Mesothelial cell of epicardium (in vitro differentiated cells): ENCODE results near the gene RAB4A. TPM values are rescaled to one million over a fixed set of nuclear protein-coding genes. Genes with fewer than 3 reads are reported as not detected.

Experiments used
- DNase-seq, 2 experiments: peaks; one replicate each; pipeline ENCODE4 v3.0.0; 2021; ENCODE audit warnings: low spot score in 2 of 2; ENCODE audit not compliant: unreplicated experiment in 2 of 2
- H3K27ac Mint-ChIP-seq: 2 replicates; pipeline ENCODE4 v1.8.0; 2021; ENCODE audit warnings: mixed read lengths
- H3K27me3 Mint-ChIP-seq: 2 replicates; pipeline ENCODE4 v1.8.0; 2021; ENCODE audit warnings: low read depth, mixed read lengths
- H3K36me3 Mint-ChIP-seq: 2 replicates; pipeline ENCODE4 v1.8.0; 2021; ENCODE audit warnings: mixed read lengths
- H3K4me1 Mint-ChIP-seq: 2 replicates; pipeline ENCODE4 v1.8.0; 2021; ENCODE audit warnings: mixed read lengths
- H3K4me3 Mint-ChIP-seq: 2 replicates; pipeline ENCODE4 v1.8.0; 2021; ENCODE audit warnings: mild to moderate bottlenecking, moderate library complexity, mixed read lengths
- H3K9me3 Mint-ChIP-seq: 2 replicates; pipeline ENCODE4 v1.8.0; 2021; ENCODE audit warnings: mixed read lengths
- CTCF ChIP-seq: fragments of 200-600 bp; sonication (generic); IDR thresholded peaks from one replicate; pipeline ENCODE4 v1.5.0; 2021; ENCODE audit warnings: antibody characterized with exemption; ENCODE audit not compliant: unreplicated experiment
- total RNA-seq: library from RNA; stranded (reverse); gene quantifications from 3 replicates; pipeline ENCODE4 v1.2.1, GENCODE V29; 2021

Gene RAB4A
- total RNA-seq, 1 donor from 2014 or later: 59.8 TPM

GRCh38 chr1:229253151-229253974 is 17.5 kb upstream of the RAB4A start:
- TF ChIP-seq CTCF: no peak
- H3K4me3 Mint-ChIP-seq: peak overlapping the region; percentile 8
- peak overlapping the region; percentile 86 for H3K27ac Mint-ChIP-seq
- H3K9me3 Mint-ChIP-seq: no peaks in the 10 kb centered on the region
- peaks cover 25% of the 10 kb centered on the region for H3K4me1 Mint-ChIP-seq
- H3K36me3 Mint-ChIP-seq: no peaks in the 10 kb centered on the region
- DNase-seq: no peak
- no peaks in the 10 kb centered on the region for H3K27me3 Mint-ChIP-seq

- peaks cover 24% of the 10 kb centered on the region for H3K4me1 Mint-ChIP-seq
- H3K27ac Mint-ChIP-seq: no peak overlapping the region
- no peaks in the 10 kb centered on the region for H3K27me3 Mint-ChIP-seq
- no peak for DNase-seq
- H3K36me3 Mint-ChIP-seq: no peaks in the 10 kb centered on the region
- no peak overlapping the region for H3K4me3 Mint-ChIP-seq
- no peak for TF ChIP-seq CTCF
- H3K9me3 Mint-ChIP-seq: no peaks in the 10 kb centered on the region
These were observed 15.9 kb upstream of the RAB4A start for GRCh38 chr1:229254910-229255541.

- Mint-ChIP-seq H3K9me3 (no peaks in the 10 kb centered on the region), H3K27ac (no peak overlapping the region)
These were observed 12.7 kb upstream of the RAB4A start for GRCh38 chr1:229258031-229258756.

GRCh38 chr1:229258757-229259060 is 12.2 kb upstream of the RAB4A start:
- H3K27ac Mint-ChIP-seq: no peak overlapping the region
- H3K4me1 Mint-ChIP-seq: peaks cover 4% of the 10 kb centered on the region
- no peak overlapping the region for H3K4me3 Mint-ChIP-seq
- DNase-seq: no peak
- H3K27me3 Mint-ChIP-seq: no peaks in the 10 kb centered on the region
- no peak for TF ChIP-seq CTCF
- H3K9me3 Mint-ChIP-seq: no peaks in the 10 kb centered on the region
- H3K36me3 Mint-ChIP-seq: no peaks in the 10 kb centered on the region

More at GRCh38 chr1:229258031-229258756, 12.7 kb upstream of the RAB4A start:
- no peaks in the 10 kb centered on the region for H3K27me3 Mint-ChIP-seq
- peak in 1 of 2 experiments; percentile 67 for DNase-seq
- H3K36me3 Mint-ChIP-seq: no peaks in the 10 kb centered on the region
- no peak overlapping the region for H3K4me3 Mint-ChIP-seq
- peaks cover 10% of the 10 kb centered on the region for H3K4me1 Mint-ChIP-seq
- peak; percentile 80 for TF ChIP-seq CTCF

- Mint-ChIP-seq H3K27ac (no peak overlapping the region), H3K4me3 (no peak overlapping the region), H3K4me1 (peaks cover 2% of the 10 kb centered on the region), H3K36me3 (peaks cover 2% of the 10 kb centered on the region), H3K27me3 (no peaks in the 10 kb centered on the region), H3K9me3 (peaks cover 3% of the 10 kb centered on the region)
- no peak for DNase-seq
- no peak for TF ChIP-seq CTCF
These were observed 10.6 kb upstream of the RAB4A start for GRCh38 chr1:229260297-229260696.
